Measurements from ENCODE around the gene FSHR.

The FSHR gene

GRCh38 chr2:48983551-48983950, 170.8 kb downstream of the FSHR start:
- H3K36me3 ChIP-seq (ENCODE audit: insufficient read depth, low read length) = no peaks in the 10 kb centered on the region
- no peaks in the 10 kb centered on the region for H3K4me1 ChIP-seq (ENCODE audit: insufficient read depth, low read length, poor library complexity, severe bottlenecking)
- H3K9me2 ChIP-seq (replicated peaks; ENCODE audit: low read depth, low read length) = no peaks in the 10 kb centered on the region
- H3K27me3 ChIP-seq (ENCODE audit: insufficient read depth, low read length, poor library complexity, severe bottlenecking) = no peaks in the 10 kb centered on the region
- H3K9ac ChIP-seq (ENCODE audit: low read depth, low read length, poor library complexity, severe bottlenecking) = no peak overlapping the region
- no peak overlapping the region for H2AFZ ChIP-seq (ENCODE audit: low read length)
- H3F3A ChIP-seq (ENCODE audit: low read depth) = no peaks in the 10 kb centered on the region
- H3K79me2 ChIP-seq (ENCODE audit: insufficient read depth, low read length) = no peaks in the 10 kb centered on the region
- H3K4me2 ChIP-seq (ENCODE audit: low read depth, low read length, poor library complexity, severe bottlenecking) = no peak overlapping the region
- no peaks in the 10 kb centered on the region for H3K9me3 ChIP-seq (ENCODE audit: insufficient read depth, low read depth, low read length)
- no peak overlapping the region for H3K4me3 ChIP-seq (ENCODE audit: low read length, poor library complexity, severe bottlenecking)
- no peaks in the 10 kb centered on the region for H4K20me1 ChIP-seq (ENCODE audit: insufficient read depth, low read length, poor library complexity, severe bottlenecking)
- TF ChIP-seq EZH2phosphoT487 (IDR thresholded peaks at IDR 0.05; ENCODE audit: borderline replicate concordance) = no peak
- no peak for TF ChIP-seq CTCF (conservative IDR thresholded peaks at IDR 0.05; ENCODE audit: low read length)

GRCh38 chr2:48982887-48983435, 171.4 kb downstream of the FSHR start:
- no peaks in the 10 kb centered on the region for H3K9me2 ChIP-seq (replicated peaks; ENCODE audit: low read depth, low read length)

GRCh38 chr2:48980846-48981245, 173.5 kb downstream of the FSHR start:
- Histone ChIP-seq H3K9ac (ENCODE audit: low read depth, low read length, poor library complexity, severe bottlenecking) (no peak overlapping the region), H3K9me2 (replicated peaks; ENCODE audit: low read depth, low read length) (no peaks in the 10 kb centered on the region), H3F3A (ENCODE audit: low read depth) (no peaks in the 10 kb centered on the region), H3K36me3 (ENCODE audit: insufficient read depth, low read length) (no peaks in the 10 kb centered on the region), H3K4me1 (ENCODE audit: insufficient read depth, low read length, poor library complexity, severe bottlenecking) (no peaks in the 10 kb centered on the region), H3K9me3 (ENCODE audit: insufficient read depth, low read depth, low read length) (no peaks in the 10 kb centered on the region), H3K27me3 (ENCODE audit: insufficient read depth, low read length, poor library complexity, severe bottlenecking) (no peaks in the 10 kb centered on the region), H4K20me1 (ENCODE audit: insufficient read depth, low read length, poor library complexity, severe bottlenecking) (no peaks in the 10 kb centered on the region), H2AFZ (ENCODE audit: low read length) (no peak overlapping the region), H3K4me2 (ENCODE audit: low read depth, low read length, poor library complexity, severe bottlenecking) (no peak overlapping the region), H3K79me2 (ENCODE audit: insufficient read depth, low read length) (no peaks in the 10 kb centered on the region), H3K4me3 (ENCODE audit: low read length, poor library complexity, severe bottlenecking) (no peak overlapping the region)
- TF ChIP-seq CTCF (conservative IDR thresholded peaks at IDR 0.05; ENCODE audit: low read length) (no peak), EZH2phosphoT487 (IDR thresholded peaks at IDR 0.05; ENCODE audit: borderline replicate concordance) (no peak)

More at GRCh38 chr2:48982887-48983435, 171.4 kb downstream of the FSHR start:
- no peak overlapping the region for H2AFZ ChIP-seq (ENCODE audit: low read length)
- no peaks in the 10 kb centered on the region for H3K79me2 ChIP-seq (ENCODE audit: insufficient read depth, low read length)
- no peaks in the 10 kb centered on the region for H3F3A ChIP-seq (ENCODE audit: low read depth)
- TF ChIP-seq EZH2phosphoT487 (IDR thresholded peaks at IDR 0.05; ENCODE audit: borderline replicate concordance) (no peak), CTCF (conservative IDR thresholded peaks at IDR 0.05; ENCODE audit: low read length) (no peak)
- H3K9ac ChIP-seq (ENCODE audit: low read depth, low read length, poor library complexity, severe bottlenecking) = no peak overlapping the region
- no peak overlapping the region for H3K4me3 ChIP-seq (ENCODE audit: low read length, poor library complexity, severe bottlenecking)
- no peaks in the 10 kb centered on the region for H3K27me3 ChIP-seq (ENCODE audit: insufficient read depth, low read length, poor library complexity, severe bottlenecking)
- H3K9me3 ChIP-seq (ENCODE audit: insufficient read depth, low read depth, low read length) = no peaks in the 10 kb centered on the region
- no peaks in the 10 kb centered on the region for H3K36me3 ChIP-seq (ENCODE audit: insufficient read depth, low read length)
- no peaks in the 10 kb centered on the region for H4K20me1 ChIP-seq (ENCODE audit: insufficient read depth, low read length, poor library complexity, severe bottlenecking)
- no peaks in the 10 kb centered on the region for H3K4me1 ChIP-seq (ENCODE audit: insufficient read depth, low read length, poor library complexity, severe bottlenecking)
- no peak overlapping the region for H3K4me2 ChIP-seq (ENCODE audit: low read depth, low read length, poor library complexity, severe bottlenecking)
